Astrocyte of the cerebellum (primary cell): Measurements from ENCODE around the gene UBL5.
"Not testable (repeated sequence)": the region's sequence is repeated elsewhere in the genome, so short reads cannot be mapped to it uniquely, and the experiment has no call there.

Source experiments
- DNase-seq: peaks from one replicate; pipeline ENCODE4 v3.0.0-alpha.2; 2011; ENCODE audit warnings: low read depth
- H3K4me3 ChIP-seq: 2 replicates; pipeline ENCODE4 v1.5.1; 2011; ENCODE audit warnings: mild to moderate bottlenecking, low read depth, low read length, moderate library complexity
- in situ Hi-C: cut with HindIII; loops from 2 replicates; pipeline ENCODE4 v1.10.0; 2017; ENCODE audit warnings: low sequenced_read_pairs
- TF ChIP-seq, protein P1 (sequence below): IDR thresholded peaks from 2 replicates; pipeline ENCODE4 v1.5.1; 2012; ENCODE audit warnings: low read length, low read depth, moderate library complexity, mild to moderate bottlenecking; ENCODE audit errors: missing control alignments

Gene UBL5

DNA sequence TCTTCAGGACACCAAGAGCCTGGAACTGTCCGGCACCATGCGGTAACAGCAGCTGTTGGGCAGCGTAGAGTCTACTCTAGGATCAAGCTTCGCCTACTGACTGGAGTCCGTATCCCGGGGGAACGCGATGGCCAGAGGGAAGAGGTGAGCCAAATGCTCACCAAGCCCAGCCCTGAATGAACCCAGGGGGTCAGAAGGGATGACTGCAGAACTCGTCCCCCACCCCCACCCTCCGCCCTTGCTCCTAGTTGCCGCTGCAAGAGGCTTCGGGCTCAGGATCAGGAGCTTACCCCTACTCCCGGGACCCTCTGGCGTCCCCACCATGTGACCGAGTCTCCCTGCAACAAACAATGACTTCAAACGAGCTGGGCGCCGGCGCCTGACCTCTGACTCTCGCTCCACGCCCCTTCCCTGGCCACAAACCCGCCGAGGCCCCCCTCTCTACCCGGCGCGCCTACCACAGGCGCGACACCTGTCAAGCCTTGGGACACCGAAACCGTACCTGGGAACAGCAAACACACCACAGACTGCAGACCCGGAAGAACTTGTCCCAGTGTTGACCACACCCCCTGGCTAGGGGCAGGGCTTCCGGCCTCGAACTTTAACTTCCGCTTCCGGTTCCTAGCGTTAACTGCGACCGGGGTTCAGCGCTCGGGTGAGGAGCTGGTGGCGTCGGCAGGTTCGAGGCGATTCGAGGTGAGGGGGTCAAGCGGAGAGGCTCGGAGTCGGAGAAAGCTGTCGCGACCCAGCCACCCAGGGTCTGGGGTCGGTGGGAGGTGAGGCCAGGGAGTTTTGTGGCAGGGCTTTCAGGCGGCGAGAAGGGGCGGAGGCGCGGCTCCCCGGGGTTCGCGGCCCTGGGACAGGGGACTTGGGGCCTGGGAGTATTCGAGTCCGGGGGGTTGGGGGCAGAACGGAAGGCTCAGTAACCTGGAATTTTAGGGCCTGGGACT lies at the start of gene UBL5:
Gene UBL5, plus strand, starts transcription at position 630 of the 950 bp plus-strand sequence. CDS start 420 bp downstream, outside the sequence.
- peak; percentile 57 for DNase-seq
- in situ Hi-C loops = no loop called here
- peak within 1 kb of the TSS; percentile 98 for H3K4me3 ChIP-seq
- TF ChIP-seq, protein P1, sequence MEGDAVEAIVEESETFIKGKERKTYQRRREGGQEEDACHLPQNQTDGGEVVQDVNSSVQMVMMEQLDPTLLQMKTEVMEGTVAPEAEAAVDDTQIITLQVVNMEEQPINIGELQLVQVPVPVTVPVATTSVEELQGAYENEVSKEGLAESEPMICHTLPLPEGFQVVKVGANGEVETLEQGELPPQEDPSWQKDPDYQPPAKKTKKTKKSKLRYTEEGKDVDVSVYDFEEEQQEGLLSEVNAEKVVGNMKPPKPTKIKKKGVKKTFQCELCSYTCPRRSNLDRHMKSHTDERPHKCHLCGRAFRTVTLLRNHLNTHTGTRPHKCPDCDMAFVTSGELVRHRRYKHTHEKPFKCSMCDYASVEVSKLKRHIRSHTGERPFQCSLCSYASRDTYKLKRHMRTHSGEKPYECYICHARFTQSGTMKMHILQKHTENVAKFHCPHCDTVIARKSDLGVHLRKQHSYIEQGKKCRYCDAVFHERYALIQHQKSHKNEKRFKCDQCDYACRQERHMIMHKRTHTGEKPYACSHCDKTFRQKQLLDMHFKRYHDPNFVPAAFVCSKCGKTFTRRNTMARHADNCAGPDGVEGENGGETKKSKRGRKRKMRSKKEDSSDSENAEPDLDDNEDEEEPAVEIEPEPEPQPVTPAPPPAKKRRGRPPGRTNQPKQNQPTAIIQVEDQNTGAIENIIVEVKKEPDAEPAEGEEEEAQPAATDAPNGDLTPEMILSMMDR = no peak

DNA sequence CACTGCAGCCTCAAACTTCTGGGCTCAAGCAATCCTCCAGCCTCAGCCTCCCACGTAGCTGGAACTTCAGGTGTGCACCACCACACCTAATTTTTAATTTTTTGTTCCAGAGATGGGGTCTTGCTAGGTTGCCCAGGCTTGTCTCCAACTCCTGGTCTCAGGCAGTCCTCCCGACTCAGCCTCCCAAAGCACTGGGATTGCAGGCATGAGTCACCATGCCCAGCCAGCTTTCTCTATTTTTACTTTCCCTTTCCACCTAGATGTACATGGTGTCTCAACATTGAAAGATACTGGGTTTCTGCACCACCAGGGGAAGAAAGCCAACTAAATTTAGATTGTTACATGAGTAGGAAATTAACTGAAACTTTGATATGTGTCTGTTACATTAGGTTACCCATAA lies 45.4 kb upstream of the UBL5 start:
- no peak for DNase-seq
- TF ChIP-seq, protein P1 = no peak
- in situ Hi-C loops = no loop called here
- no peak overlapping the region for H3K4me3 ChIP-seq

DNA sequence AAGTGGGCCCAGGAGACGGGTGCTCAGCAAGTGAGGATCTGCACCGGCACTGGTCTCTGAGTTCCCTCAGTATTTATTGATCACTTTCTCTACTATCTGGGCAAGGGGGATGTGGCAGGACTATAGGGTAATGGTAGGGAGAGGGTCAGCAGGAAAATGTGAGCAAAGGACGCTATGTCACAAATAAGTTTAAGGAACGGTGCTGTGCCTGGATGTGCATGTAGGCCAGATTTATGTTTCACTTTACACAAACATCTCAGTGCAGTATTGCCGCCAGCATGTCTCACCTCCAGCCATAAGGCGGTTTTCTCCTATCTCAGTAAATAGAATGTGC lies 43.6 kb upstream of the UBL5 start:
- DNase-seq, in situ Hi-C loops, H3K4me3 ChIP-seq: not testable (repeated sequence)

DNA sequence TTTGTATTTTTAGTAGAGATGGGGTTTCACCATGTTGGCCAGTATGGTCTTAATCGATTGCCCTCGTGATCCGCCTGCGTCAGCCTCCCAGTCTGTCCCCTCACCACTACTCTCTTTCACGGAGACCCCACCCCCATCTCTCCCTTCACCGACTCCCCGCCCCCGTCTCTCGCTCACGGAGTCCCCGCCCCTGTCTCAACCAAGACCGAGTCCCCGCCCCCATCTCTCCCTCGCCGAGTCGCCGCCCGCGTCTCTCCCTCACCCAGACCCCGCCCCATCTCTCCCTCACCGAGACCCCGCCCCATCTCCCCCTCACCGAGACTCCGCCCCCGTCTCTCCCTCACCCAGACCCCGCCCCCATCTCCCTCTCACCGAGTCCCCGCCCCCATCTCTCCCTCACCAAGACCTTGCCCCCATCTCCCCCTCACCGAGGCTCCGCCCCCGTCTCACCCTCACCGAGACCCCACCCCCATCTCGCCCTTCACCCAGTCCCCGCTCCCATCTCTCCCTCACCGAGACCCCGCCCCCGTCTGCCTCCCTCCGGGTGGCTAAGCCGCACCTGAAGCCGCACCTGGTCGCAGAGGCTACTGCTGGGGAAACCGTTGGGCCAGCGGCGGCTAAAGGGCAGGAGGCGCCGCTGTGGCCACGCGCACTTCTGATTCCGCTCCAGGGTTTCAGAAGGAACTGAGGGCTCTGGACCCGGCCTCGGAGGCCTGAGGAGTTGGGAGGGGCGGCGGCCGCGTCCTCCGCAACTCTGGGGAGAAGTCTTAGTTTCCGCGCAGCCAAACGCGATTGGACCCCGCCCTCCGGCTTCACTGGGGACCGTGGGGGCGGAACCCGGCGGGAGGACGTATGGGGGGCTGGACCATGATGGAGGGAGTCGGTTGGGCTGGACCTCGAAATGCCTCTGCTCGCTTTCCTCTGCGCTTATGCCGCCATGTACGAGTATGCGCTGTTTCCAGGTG lies 42.1 kb upstream of the UBL5 start:
- DNase-seq = peak; percentile 89
- in situ Hi-C loops = no loop called here
- peak overlapping the region; percentile 76 for H3K4me3 ChIP-seq
- TF ChIP-seq, protein P1 = no peak

DNA sequence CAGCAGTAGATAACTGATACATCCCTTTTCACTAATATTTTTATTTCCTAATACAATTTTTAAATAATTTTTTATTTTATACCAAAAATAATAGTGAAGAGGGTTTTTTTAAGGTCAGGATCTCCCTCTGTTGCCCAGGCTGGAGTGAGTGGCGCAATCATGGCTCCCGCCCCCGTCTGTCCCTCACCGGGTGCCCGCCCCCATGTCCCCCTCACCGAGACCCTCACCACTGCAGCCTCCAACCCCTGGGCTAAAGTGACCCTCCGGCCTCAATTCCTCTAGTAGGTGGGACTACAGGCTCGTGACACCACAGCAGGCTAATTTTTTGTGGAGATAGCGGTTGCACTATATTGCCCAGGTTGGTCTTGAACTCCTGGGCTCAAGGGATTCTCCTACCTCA lies 41.4 kb upstream of the UBL5 start:
- peak overlapping the region; percentile 76 for H3K4me3 ChIP-seq
- TF ChIP-seq, protein P1 = no peak
- in situ Hi-C loops = no loop called here

DNA sequence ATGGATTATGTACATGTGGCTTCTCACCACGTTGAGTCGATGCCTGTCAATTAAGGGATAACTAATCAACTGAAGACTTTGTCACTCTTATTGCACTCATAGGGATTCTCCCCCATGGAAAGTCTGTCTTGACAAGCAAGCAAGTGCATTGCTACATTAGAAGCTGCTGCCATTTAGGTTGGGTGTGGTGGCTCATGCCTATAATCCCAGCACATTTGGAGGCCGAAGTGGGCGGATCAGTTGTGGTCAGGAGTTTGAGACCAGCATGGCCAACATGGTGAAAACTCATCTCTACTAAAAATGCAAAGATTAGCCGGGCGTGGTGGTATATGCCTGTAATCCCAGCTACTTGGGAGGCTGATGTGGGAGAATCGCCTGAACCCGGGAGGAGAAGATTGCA lies 40.9 kb upstream of the UBL5 start:
- DNase-seq = no peak
- H3K4me3 ChIP-seq = no peak overlapping the region
- in situ Hi-C loops = no loop called here
- TF ChIP-seq, protein P1 = no peak

More for the DNA sequence above, 41.4 kb upstream of the UBL5 start:
- no peak for DNase-seq

DNA sequence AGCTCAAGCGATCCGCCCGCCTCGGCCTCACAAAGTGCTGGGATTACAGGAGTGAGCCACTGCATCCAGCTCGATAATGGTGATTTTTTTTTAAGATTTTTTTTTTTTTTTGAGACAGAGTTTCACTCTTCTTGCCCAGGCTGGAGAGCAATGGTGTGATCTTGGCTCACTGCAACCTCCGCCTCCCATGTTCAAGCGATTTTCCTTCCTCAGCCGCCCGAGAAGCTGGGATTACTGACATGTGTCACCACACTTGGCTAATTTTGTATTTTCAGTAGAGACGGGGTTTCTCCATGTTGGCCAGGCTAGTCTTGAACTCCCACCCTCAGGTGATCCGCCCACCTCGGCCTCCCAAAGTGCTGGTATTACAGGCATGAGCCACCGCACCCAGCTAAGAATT lies 39.1 kb upstream of the UBL5 start:
- H3K4me3 ChIP-seq, in situ Hi-C loops, DNase-seq: not testable (repeated sequence)
